NCI-H1417 (cell line): ENCODE data around the gene PTPRR.

Experiments used
- DNase-seq, 3 experiments: peaks; one replicate each; lab custom pipeline; 2025; lab: John Stamatoyannopoulos, UW

The PTPRR gene

DNA sequence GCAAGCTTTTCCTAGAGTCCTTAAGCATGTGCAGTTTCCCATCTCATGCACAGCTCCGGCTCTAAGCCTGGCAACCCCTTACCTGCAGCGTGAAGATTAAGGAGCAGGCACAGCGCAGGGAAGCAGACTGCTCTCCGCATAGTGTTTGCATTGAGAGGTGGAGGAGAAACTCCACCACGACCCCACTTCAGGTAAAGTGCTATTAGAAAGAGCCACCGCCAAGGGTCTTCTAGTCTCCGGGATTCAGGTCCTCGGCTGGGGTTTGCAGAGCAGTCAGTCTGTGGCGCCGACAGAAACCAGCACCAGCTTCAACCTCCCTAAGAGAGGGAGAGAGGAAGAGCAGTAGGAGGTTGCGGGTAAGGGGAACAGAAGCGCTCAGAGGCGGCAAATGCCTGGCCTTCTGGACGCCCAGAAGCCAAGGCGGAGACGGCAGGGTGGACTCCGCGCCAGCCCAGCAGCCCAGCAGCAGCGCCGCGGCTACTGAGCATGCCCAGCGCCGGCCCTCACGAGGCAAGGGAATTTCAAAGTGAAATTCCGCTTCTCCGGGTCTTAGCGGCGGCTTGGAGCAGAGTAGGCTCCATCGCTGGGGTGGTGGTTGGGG lies at the start of gene PTPRR:
Gene PTPRR, minus strand, starts transcription at position 488 of the 601 bp plus-strand sequence. Its CDS starts 348 bp downstream, at position 140.
- DNase-seq: peak; percentile 58 to 78 (median 66)

- DNase-seq: no peak
Observed at GRCh38 chr12:70966996-70967790, 46.7 kb upstream of the PTPRR start.

- no peak for DNase-seq
Observed at GRCh38 chr12:70966046-70966445, 45.5 kb upstream of the PTPRR start.

- no peak for DNase-seq
Observed at GRCh38 chr12:70964867-70965510, 44.5 kb upstream of the PTPRR start.

GRCh38 chr12:70963081-70963660 lies 42.6 kb upstream of the PTPRR start:
- DNase-seq: no peak

DNA sequence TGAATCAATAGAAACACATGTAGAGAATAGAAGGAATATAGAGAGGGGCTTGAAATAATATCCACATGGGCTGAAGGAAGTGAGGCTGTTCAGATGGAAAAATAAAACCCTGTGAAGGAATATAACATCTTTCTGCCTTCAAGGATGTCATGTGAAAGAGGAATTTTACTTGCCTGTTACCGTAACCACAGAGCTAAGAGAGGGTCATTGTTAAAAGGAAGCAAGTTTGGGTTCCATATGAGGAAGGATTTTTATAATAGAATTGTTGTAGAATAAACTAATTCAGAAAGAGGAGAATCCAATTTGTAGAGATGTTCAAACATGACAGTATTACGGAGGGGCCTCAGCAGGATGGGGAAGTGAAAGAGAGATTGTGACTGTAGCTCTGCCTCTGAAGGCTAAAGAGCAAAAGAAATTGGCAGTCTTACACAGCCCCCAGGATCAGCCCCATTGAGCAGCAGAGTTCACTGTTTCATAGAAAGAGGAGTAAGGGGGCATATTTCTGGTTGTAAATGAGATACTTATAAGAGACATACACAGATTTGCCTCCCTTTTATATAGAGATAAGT lies 41.8 kb upstream of the PTPRR start:
- DNase-seq: no peak

GRCh38 chr12:70960484-70960883 lies 39.9 kb upstream of the PTPRR start:
- no peak for DNase-seq

- no peak for DNase-seq
Observed at GRCh38 chr12:70955415-70955814, 34.9 kb upstream of the PTPRR start.

GRCh38 chr12:70950451-70950850 lies 29.9 kb upstream of the PTPRR start:
- DNase-seq: no peak

DNA sequence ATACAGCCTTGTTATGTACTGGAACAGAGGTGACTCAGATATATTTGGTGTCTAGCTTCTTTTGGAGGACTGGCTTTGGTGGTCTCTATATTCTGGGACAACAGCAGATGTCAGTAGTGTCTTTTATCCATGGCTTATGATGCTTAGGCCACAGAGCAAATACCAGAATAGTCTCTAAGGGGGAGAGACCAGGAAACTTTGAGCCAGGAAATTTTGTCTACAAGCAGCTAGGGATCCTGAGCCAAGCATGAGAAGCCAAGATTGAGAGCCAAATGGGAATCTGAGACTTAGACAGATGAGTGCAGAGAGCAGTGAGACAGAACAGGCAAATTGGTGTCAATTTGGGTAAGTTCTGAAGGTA lies 28.4 kb upstream of the PTPRR start:
- no peak for DNase-seq

GRCh38 chr12:70948236-70948975 lies 27.9 kb upstream of the PTPRR start:
- DNase-seq: no peak

GRCh38 chr12:70936203-70936813 lies 15.8 kb upstream of the PTPRR start:
- no peak for DNase-seq

DNA sequence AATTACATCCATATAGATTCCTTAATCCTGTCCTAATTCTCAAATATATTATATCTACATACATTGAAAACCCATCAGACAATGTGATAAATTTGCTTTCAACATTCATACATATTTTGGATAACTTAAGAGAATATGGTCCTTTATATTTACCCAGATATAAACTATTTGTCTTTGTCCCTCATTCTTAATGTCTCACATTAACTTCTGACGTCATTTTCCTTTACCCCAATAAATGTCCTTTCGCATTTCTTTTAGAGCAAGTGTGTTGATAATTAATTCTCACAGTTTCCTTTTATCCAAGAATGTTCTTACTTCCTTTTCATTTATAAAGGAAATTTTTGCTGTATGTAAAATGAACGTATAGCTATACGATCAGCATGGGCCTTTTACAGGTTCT lies 12.6 kb upstream of the PTPRR start:
- no peak for DNase-seq

- DNase-seq: no peak
Observed at GRCh38 chr12:70929029-70929428, 8.5 kb upstream of the PTPRR start.

DNA sequence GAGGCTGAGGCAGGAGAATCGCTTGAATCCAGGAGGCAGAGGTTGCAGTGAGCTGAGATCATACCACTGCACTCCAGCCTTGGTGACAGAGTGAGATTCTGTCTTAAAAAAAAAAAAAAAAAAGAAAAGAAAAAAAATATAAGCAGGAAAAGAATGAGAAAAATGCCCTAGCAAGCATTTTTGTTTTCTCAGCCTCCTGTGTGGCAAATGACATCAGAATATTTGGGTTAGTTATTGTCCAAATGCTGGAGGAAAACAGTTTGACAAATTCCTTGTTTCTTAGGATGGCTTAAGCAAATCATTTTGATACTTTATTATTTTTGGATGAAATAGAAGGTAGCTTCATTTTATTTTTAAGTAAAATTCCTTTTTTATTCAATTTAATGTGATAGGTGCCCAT lies 7.5 kb upstream of the PTPRR start:
- DNase-seq: no peak

DNA sequence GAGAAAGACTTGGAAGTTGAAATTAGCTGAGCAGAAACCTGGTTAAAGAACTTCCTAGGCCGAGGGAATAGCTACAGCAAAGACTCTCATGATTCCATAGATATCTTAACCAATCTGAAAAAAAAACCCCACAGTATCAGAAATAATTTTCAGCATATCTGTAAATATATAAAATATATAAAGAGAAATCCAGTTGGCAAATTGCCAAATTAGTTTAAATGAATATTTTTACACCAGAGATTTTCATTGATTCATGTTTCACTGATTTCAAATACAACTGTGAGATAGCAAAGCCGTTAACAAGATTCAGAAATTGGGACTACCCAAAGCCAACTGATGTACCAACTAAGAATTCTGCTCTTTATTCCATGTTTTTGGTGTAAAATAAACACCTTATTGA lies 6.8 kb upstream of the PTPRR start:
- DNase-seq: no peak

DNA sequence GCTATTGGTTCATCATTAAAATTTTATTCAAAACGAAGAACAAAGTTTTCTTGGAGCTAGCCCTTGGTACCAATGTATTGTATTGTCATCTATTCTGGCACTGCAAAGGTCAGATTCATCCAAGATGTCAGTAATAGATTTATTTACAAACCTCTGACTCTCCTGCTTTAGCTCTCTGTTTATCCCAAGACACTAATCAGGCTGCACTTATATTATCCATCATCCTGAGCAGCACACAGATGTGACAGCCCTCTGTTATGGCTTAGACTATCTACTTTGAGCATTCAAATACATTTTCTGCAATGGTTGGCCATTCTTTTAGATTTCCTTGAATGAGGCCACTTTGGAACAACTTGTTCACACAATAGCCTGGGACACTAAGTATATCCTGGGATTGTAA lies 5.0 kb upstream of the PTPRR start:
- no peak for DNase-seq

- DNase-seq: peak in 1 of 3 experiments; percentile 13
Observed at GRCh38 chr12:70920891-70921290, 353 bp upstream of the PTPRR start.

DNA sequence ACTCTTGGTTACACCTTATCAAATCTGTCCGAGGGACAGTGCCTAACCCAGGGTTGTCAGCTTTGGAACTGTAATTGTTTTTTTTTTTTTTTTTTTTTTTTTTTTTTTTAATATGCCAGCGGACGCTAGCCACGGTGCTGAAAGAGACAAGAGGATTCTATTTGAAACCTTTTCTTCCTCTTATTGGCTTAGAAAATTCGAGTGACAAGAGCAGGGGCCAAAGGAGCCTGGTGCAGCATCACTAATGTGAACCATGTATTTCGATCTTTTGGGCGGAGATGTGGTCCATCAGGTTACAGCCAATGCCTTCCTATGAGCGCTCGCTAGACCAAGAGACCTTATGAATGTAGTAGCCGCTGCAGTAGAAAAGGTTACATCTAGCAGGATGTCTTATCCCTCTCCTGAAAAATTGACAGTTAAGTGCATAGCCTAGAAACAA lies 922 bp downstream of the PTPRR start:
- DNase-seq: peak in 2 of 3 experiments; percentile 32 to 55

DNA sequence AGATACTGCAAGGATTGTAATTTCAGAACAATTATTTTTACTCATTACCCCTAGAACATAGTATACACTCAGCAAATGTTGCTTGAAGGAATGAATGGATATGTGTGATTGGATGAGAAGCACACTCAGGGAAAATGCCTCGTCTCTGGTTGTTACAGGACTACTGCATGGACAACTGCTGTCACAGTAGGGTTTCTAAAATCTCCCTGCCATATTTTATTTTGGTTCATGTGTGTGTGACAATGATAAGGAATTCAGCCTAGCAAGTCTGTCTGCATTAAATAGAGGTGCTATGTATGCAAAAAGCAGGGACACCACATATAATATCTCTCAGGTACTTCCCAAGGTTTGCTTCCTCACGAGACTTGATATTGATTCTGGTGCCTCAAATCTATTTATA lies 1.4 kb downstream of the PTPRR start:
- peak in 1 of 3 experiments; percentile 54 for DNase-seq

DNA sequence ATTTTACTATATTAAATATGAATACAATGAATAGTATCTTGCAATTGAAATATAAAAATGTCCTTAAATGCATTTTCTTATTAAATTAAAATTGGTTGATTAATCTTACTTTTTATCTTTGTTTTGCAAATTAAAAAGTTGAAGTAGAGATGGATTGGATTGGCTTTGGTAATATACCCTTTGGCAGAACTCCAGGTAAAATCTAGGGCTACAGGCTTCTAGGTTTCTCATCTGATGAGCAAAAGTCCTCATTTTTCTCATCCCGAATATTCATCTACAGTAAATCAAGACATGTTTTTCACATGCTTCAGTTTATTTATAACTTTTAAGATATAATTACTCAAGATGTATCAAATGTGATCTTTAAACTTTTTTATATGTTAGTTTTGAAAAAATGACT lies 2.2 kb downstream of the PTPRR start:
- no peak for DNase-seq
